ENCODE results near the gene RNF112. TPM values are rescaled to one million over a fixed set of nuclear protein-coding genes. Genes with fewer than 3 reads are reported as not detected.
A peak's percentile ranks its signal among the peaks of the same experiment; 100 is the strongest.

Gene RNF112
- total RNA-seq, 4 donors from 2014 or later = 2.2 to 7.2 (median 3.9) TPM

DNA sequence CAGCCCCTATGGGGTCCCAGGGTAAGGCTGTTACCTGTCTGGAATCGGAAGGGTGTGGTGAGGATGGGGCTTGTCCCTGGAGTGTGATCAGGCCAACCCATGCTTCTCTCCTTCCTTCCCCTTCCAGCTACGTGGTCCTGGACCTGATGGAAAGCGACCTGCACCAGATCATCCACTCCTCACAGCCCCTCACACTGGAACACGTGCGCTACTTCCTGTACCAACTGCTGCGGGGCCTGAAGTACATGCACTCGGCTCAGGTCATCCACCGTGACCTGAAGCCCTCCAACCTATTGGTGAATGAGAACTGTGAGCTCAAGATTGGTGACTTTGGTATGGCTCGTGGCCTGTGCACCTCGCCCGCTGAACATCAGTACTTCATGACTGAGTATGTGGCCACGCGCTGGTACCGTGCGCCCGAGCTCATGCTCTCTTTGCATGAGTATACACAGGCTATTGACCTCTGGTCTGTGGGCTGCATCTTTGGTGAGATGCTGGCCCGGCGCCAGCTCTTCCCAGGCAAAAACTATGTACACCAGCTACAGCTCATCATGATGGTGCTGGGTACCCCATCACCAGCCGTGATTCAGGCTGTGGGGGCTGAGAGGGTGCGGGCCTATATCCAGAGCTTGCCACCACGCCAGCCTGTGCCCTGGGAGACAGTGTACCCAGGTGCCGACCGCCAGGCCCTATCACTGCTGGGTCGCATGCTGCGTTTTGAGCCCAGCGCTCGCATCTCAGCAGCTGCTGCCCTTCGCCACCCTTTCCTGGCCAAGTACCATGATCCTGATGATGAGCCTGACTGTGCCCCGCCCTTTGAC is 30.3 kb upstream of the RNF112 start:
- DNase-seq = no peak

DNA sequence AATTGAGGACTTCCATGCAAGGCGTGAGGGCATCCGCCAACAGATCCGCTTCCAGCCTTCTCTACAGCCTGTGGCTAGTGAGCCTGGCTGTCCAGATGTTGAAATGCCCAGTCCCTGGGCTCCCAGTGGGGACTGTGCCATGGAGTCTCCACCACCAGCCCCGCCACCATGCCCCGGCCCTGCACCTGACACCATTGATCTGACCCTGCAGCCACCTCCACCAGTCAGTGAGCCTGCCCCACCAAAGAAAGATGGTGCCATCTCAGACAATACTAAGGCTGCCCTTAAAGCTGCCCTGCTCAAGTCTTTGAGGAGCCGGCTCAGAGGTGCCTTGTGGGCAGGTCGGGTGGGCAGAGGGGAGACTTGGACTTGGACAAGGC is 29.7 kb upstream of the RNF112 start:
- in situ Hi-C loops (cut with MboI; ENCODE audit: low pct_ligation_motif_present in 1 of 4, low pct_unique_long_range_greater_than_20kb in 1 of 4, low sequenced_read_pairs in 3 of 4) (no loop called here), intact Hi-C loops (cut with DNase I; ENCODE audit: low total_unique reads) (no loop called here)
- no peak for TF ChIP-seq EP300 (IDR thresholded peaks at IDR 0.05; ENCODE audit: low read depth)
- TF ChIP-seq, protein P1, sequence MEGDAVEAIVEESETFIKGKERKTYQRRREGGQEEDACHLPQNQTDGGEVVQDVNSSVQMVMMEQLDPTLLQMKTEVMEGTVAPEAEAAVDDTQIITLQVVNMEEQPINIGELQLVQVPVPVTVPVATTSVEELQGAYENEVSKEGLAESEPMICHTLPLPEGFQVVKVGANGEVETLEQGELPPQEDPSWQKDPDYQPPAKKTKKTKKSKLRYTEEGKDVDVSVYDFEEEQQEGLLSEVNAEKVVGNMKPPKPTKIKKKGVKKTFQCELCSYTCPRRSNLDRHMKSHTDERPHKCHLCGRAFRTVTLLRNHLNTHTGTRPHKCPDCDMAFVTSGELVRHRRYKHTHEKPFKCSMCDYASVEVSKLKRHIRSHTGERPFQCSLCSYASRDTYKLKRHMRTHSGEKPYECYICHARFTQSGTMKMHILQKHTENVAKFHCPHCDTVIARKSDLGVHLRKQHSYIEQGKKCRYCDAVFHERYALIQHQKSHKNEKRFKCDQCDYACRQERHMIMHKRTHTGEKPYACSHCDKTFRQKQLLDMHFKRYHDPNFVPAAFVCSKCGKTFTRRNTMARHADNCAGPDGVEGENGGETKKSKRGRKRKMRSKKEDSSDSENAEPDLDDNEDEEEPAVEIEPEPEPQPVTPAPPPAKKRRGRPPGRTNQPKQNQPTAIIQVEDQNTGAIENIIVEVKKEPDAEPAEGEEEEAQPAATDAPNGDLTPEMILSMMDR (IDR thresholded peaks at IDR 0.05) = no peak
- no peak for TF ChIP-seq POLR2AphosphoS5 (IDR thresholded peaks at IDR 0.05)
- no peak for TF ChIP-seq POLR2A (IDR thresholded peaks at IDR 0.05)
- WGBS, 2 donors (ENCODE audit: low coverage in 1 of 2) = 93% methylated on average over 5 of the region's 7 CpGs; no CpG with 5 or more reads in 1 of the 2 donors
- DNase-seq = no peak
- Histone ChIP-seq H3K27ac (peak overlapping the region in 1 of 4 donors; percentile 35), H3K36me3 (peaks cover 0 to 18% (median 7%) of the 10 kb centered on the region in 4 donors), H3K27me3 (no peaks in the 10 kb centered on the region), H3K4me1 (peaks cover 32 to 62% (median 53%) of the 10 kb centered on the region in 4 donors), H3K9me3 (no peaks in the 10 kb centered on the region), H3K4me3 (no peak overlapping the region)

More for the DNA sequence above, 30.3 kb upstream of the RNF112 start:
- 93% methylated on average over 29 of the region's 29 CpGs; no CpG with 5 or more reads in 1 of the 2 donors for WGBS, 2 donors (ENCODE audit: low coverage in 1 of 2)
- in situ Hi-C loops (cut with MboI; ENCODE audit: low pct_ligation_motif_present in 1 of 4, low pct_unique_long_range_greater_than_20kb in 1 of 4, low sequenced_read_pairs in 3 of 4) = no loop called here
- H3K36me3 ChIP-seq = peaks cover 0 to 18% (median 7%) of the 10 kb centered on the region in 4 donors
- TF ChIP-seq POLR2A (IDR thresholded peaks at IDR 0.05) (no peak), POLR2AphosphoS5 (IDR thresholded peaks at IDR 0.05) (no peak), EP300 (IDR thresholded peaks at IDR 0.05; ENCODE audit: low read depth) (no peak)
- TF ChIP-seq, protein P1 (IDR thresholded peaks at IDR 0.05) = no peak
- H3K4me1 ChIP-seq = peaks cover 25 to 56% (median 47%) of the 10 kb centered on the region in 4 donors
- intact Hi-C loops (cut with DNase I; ENCODE audit: low total_unique reads) = no loop called here
- peak overlapping the region in 1 of 4 donors; percentile 98 for H3K27ac ChIP-seq
- H3K9me3 ChIP-seq = no peaks in the 10 kb centered on the region
- H3K4me3 ChIP-seq = no peak overlapping the region
- no peaks in the 10 kb centered on the region for H3K27me3 ChIP-seq

DNA sequence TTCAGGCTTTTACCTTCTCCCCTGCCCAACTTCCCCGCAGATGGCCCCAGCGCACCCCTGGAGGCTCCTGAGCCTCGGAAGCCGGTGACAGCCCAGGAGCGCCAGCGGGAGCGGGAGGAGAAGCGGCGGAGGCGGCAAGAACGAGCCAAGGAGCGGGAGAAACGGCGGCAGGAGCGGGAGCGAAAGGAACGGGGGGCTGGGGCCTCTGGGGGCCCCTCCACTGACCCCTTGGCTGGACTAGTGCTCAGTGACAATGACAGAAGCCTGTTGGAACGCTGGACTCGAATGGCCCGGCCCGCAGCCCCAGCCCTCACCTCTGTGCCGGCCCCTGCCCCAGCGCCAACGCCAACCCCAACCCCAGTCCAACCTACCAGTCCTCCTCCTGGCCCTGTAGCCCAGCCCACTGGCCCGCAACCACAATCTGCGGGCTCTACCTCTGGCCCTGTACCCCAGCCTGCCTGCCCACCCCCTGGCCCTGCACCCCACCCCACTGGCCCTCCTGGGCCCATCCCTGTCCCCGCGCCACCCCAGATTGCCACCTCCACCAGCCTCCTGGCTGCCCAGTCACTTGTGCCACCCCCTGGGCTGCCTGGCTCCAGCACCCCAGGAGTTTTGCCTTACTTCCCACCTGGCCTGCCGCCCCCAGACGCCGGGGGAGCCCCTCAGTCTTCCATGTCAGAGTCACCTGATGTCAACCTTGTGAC is 29.1 kb upstream of the RNF112 start:
- H3K4me3 ChIP-seq = no peak overlapping the region
- peaks cover 0 to 18% (median 7%) of the 10 kb centered on the region in 4 donors for H3K36me3 ChIP-seq
- intact Hi-C loops (cut with DNase I; ENCODE audit: low total_unique reads) (no loop called here), in situ Hi-C loops (cut with MboI; ENCODE audit: low pct_ligation_motif_present in 1 of 4, low pct_unique_long_range_greater_than_20kb in 1 of 4, low sequenced_read_pairs in 3 of 4) (no loop called here)
- H3K27me3 ChIP-seq = no peaks in the 10 kb centered on the region
- peak overlapping the region in 3 of 4 donors; percentile 35 to 95 (median 88) for H3K27ac ChIP-seq
- WGBS, 2 donors (ENCODE audit: low coverage in 1 of 2) = 86 to 95% methylated on average over 7 to 31 of the region's 31 CpGs
- H3K9me3 ChIP-seq = no peaks in the 10 kb centered on the region
- DNase-seq = no peak
- no peak for TF ChIP-seq POLR2A (IDR thresholded peaks at IDR 0.05)
- TF ChIP-seq POLR2AphosphoS5 (IDR thresholded peaks at IDR 0.05) = no peak
- H3K4me1 ChIP-seq = peaks cover 32 to 65% (median 50%) of the 10 kb centered on the region in 4 donors

DNA sequence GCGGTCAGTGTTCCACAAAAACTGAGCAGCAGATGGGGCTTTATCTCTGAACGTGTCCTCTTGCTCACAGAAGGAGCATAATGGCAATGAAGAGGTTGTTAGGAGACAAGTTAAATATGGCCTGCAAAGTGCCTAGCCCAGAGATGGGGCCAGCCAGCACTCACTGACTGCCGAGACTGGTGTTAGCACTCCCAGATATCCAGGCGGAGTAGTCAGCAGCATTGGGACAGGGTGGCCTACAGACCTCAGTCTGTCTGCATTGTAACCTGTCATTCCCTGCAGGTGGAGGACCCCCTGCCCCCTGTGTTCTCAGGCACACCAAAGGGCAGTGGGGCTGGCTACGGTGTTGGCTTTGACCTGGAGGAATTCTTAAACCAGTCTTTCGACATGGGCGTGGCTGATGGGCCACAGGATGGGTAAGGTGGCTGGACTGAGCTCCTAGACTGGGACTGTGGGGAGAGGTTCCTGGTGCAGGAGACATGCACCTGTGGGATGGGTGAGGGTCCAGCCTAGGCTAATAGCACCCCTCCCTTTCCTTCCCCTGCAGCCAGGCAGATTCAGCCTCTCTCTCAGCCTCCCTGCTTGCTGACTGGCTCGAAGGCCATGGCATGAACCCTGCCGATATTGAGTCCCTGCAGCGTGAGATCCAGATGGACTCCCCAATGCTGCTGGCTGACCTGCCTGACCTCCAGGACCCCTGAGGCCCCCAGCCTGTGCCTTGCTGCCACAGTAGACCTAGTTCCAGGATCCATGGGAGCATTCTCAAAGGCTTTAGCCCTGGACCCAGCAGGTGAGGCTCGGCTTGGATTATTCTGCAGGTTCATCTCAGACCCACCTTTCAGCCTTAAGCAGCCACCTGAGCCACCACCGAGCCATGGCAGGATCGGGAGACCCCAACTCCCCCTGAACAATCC is 28.2 kb upstream of the RNF112 start:
- no peaks in the 10 kb centered on the region for H3K9me3 ChIP-seq
- TF ChIP-seq POLR2AphosphoS5 (IDR thresholded peaks at IDR 0.05) (no peak), EP300 (IDR thresholded peaks at IDR 0.05; ENCODE audit: low read depth) (no peak), POLR2A (IDR thresholded peaks at IDR 0.05) (no peak)
- TF ChIP-seq, protein P1 (IDR thresholded peaks at IDR 0.05) = no peak
- H3K27ac ChIP-seq = peak overlapping the region in 2 of 4 donors; percentile 88 to 95
- DNase-seq = no peak
- peaks cover 40 to 69% (median 55%) of the 10 kb centered on the region in 4 donors for H3K4me1 ChIP-seq
- 76% methylated on average over 13 of the region's 13 CpGs; no CpG with 5 or more reads in 1 of the 2 donors for WGBS, 2 donors (ENCODE audit: low coverage in 1 of 2)
- H3K27me3 ChIP-seq = no peaks in the 10 kb centered on the region
- no peak overlapping the region for H3K4me3 ChIP-seq
- in situ Hi-C loops (cut with MboI; ENCODE audit: low pct_ligation_motif_present in 1 of 4, low pct_unique_long_range_greater_than_20kb in 1 of 4, low sequenced_read_pairs in 3 of 4) (no loop called here), intact Hi-C loops (cut with DNase I; ENCODE audit: low total_unique reads) (no loop called here)
- peaks cover 0 to 18% (median 7%) of the 10 kb centered on the region in 4 donors for H3K36me3 ChIP-seq

All from transverse colon (tissue), 4 donors.